Omental fat pad (tissue), 4 donors: ENCODE data around the gene MAJIN. TPM values are rescaled to one million over a fixed set of nuclear protein-coding genes. Genes with fewer than 3 reads are reported as not detected.
A peak's percentile ranks its signal among the peaks of the same experiment; 100 is the strongest.

Source experiments
- ATAC-seq: fragments of 150-250 bp; one replicate; pipeline ENCODE4 v1.9.1; 2016; ENCODE audit warnings: mild to moderate bottlenecking, moderate library complexity; ENCODE audit not compliant: low FRiP score
- DNase-seq: peaks from one replicate; pipeline ENCODE4 v3.0.0-alpha.2; 2019; ENCODE audit warnings: low spot score
- total RNA-seq, 4 donors: library from RNA; depleted of rRNA; stranded (reverse); fragments of >200 nt; gene quantifications; one replicate each; pipeline ENCODE4 v1.1.0, GENCODE V29; 2016
- TF ChIP-seq, protein P1 (sequence below), 3 donors: fragments of 450-650 bp; IDR thresholded peaks; one replicate each; pipeline ENCODE4 v1.5.1; 2016 to 2017; ENCODE audit warnings: antibody characterized with exemption in 3 of 3, mild to moderate bottlenecking in 3 of 3, moderate library complexity in 2 of 3

Gene MAJIN
- total RNA-seq, 4 donors from 2014 or later = not detected

DNA sequence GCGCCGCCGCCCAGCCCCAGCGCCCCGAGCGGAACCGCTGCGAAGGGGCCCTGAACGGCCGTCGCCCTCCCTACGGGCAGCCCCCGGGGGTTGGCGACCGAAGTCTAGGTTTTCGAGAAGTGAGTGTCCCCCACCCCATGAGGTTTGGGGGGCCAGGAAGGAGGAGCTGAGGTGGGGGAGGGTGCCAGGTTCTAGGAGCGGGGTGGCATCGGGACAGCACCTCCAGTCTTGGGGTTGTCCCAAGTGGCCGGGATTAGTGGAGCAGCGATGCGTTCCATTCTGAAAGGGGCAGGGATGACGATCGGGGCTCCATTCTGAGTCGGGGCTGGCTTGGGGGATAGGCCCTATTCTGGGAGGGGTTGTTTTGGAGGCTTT is 47.0 kb downstream of the MAJIN start:
- DNase-seq (no peak), ATAC-seq (no peak)
- TF ChIP-seq, protein P1, sequence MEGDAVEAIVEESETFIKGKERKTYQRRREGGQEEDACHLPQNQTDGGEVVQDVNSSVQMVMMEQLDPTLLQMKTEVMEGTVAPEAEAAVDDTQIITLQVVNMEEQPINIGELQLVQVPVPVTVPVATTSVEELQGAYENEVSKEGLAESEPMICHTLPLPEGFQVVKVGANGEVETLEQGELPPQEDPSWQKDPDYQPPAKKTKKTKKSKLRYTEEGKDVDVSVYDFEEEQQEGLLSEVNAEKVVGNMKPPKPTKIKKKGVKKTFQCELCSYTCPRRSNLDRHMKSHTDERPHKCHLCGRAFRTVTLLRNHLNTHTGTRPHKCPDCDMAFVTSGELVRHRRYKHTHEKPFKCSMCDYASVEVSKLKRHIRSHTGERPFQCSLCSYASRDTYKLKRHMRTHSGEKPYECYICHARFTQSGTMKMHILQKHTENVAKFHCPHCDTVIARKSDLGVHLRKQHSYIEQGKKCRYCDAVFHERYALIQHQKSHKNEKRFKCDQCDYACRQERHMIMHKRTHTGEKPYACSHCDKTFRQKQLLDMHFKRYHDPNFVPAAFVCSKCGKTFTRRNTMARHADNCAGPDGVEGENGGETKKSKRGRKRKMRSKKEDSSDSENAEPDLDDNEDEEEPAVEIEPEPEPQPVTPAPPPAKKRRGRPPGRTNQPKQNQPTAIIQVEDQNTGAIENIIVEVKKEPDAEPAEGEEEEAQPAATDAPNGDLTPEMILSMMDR (IDR thresholded peaks at IDR 0.05) = no peak

DNA sequence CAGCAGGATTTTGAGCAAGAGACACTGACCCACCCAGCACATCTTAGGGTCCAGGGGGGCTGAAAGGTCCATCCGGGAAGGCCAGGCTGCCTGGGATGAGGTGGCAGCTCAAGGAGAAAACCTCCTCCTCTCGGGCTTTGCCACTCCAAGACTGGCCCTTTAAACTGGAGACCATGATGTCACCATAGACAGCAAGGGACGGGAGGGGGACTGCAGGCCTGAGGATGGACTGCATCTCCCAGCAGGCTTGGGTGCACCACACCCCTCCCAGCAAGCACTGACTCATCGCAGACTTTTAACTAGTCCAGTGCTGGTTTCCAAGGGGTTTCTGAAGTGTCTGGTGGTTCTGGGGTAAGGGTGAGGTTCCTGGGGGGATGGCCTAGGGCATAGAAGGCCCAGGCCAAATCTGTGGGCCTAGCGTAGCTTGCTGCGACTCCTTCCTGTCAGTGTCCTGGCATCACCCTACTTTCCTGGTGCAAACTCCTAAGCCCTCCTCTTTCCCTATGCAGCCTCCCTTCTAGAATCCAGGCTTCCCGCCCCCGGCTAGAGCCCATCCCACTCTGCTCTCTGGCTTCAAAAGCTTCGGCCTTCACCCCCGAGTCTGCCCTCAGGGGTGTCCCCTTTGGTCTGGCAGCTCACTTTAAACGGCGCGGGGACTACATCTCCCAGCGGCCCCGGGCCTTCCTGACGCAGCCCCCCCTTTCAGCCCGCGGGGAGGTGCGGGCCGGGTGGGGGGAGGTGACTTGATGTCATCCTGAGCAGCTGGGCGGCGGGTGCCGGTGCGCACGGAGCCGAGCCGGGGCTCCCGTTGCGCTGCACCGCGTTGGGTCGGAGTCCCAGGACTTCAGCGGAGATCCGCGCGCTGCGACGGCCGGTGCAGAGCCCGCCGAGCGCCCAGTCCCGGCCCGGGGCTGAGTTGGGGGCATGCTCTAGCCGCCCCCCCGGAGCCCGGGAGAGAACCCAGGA is 47.7 kb downstream of the MAJIN start, which contains the start of gene PPP2R5B:
TSS of gene PPP2R5B (plus strand) at position 746 of the 966 bp plus-strand sequence. CDS start 1,046 bp downstream, outside the sequence.
- ATAC-seq (peak; percentile 97), DNase-seq (peak; percentile 87)
- TF ChIP-seq, protein P1 (IDR thresholded peaks at IDR 0.05) = no peak

DNA sequence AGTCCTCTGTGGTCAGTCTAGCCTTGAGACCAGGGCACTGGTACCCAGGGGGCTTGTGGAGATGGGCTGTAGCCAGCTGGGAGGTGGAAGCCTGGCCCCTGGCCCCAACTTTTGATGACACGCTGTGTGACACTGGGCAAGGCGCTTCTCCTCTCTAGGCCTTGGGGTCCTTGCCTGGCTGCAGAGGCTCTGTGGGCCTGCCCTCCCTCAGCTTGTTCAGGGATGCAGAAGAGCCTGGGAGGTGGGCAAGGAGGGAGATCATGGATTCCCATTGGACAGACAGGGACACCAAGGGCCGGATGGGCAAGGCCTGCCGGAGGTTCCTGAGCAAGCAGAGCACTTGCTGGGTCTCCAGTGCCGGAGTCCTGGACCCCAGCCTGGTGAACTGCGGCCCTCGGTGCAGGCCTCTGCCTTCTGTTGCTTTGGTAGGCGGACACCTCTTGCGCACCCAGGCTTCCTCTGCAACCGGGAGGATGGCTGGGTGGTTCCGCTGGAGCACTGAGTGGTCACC is 48.7 kb downstream of the MAJIN start:
- no peak for DNase-seq
- ATAC-seq = no peak
- TF ChIP-seq, protein P1 (IDR thresholded peaks at IDR 0.05) = no peak

DNA sequence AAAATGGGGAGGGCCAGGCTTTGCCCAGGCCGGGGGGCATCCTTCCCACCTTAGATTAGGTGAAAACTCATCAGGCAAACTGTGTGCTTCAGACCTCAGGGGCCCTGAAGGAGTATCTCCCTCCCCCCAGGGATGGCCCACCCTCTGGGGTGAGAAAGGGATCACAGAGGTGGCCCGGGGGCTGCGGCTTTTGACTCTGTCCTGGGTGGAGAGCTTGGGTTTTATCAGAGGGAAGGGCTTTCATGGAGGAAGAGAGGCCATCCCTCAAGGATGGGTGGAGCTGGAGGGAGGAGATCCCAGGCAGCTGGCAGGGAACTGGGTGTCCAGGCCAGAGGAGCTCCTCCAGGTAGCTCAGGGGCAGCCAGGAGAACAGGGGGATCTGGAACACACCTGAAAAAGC is 50.5 kb downstream of the MAJIN start:
- no peak for ATAC-seq
- no peak for DNase-seq
- TF ChIP-seq, protein P1 (IDR thresholded peaks at IDR 0.05) = no peak

DNA sequence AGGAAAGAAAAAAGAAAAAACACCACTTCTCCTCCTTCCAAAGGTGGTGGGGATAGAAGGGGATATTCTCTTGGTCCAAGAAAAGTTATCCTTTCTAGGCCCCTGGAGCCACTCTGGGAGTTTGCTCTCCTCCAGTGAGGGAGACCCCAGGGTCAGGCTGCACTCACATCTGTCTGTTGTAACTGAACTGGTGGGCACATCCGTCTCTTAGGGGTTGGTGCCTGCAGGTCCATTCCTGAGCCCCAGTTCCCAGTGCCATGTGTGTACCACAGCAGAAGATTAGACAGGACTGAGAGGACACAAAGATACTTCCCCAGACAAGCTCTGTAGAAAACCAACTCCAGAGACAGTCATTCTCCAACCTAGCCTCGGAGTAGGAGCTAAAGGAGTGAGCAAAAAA is 51.8 kb downstream of the MAJIN start:
- no peak for DNase-seq
- TF ChIP-seq, protein P1 (IDR thresholded peaks at IDR 0.05) = no peak
- ATAC-seq = no peak

DNA sequence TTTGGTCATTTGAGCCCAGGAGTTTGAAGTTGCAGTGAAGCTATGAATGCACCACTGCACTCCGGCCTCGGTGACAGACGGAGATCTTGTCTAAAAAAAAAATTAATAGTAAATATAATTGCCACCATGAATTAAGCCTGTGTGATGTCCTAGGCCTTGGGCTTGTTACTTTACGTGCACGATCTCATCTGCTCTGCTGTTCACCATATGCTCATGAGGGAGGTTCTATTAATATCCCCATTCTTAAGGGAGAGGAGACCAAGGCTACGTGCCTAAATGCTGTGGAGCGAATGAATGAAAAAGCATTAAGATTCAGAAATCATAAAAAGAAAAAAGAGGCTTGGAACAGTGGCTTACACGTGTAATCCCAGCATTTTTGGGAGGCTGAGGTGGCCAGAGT is 52.3 kb downstream of the MAJIN start:
- TF ChIP-seq, protein P1 (IDR thresholded peaks at IDR 0.05) = no peak
- DNase-seq (no peak), ATAC-seq (no peak)
